OCI-LY3 (cell line): Measurements from ENCODE around the gene POLR2J2.
"Not testable (repeated sequence)": the region's sequence is repeated elsewhere in the genome, so short reads cannot be mapped to it uniquely, and the experiment has no call there.

ENCODE experiments used
- H2AFZ ChIP-seq: fragments of 200-600, 300-600 bp; shearing (Covaris generic); 2 replicates; pipeline ENCODE4 v1.6.0; 2014; ENCODE audit warnings: antibody characterized with exemption, low read depth, low read length
- H3K27ac ChIP-seq: fragments of 200-600, 300-600 bp; sonication (generic); 2 replicates; pipeline ENCODE4 v1.5.1; 2014; ENCODE audit warnings: mild to moderate bottlenecking, low read length, moderate library complexity, mixed read lengths
- H3K27me3 ChIP-seq: fragments of 200-600, 300-600 bp; sonication (generic); 2 replicates; pipeline ENCODE4 v1.6.1; 2014; ENCODE audit warnings: low read depth, low read length, mixed read lengths
- H3K36me3 ChIP-seq: fragments of 200-600, 300-600 bp; sonication (generic); replicated peaks from 2 replicates; pipeline ENCODE3; 2014; ENCODE audit warnings: low read depth, low read length, mixed read lengths
- H3K4me1 ChIP-seq: fragments of 300-600, 200-600 bp; sonication (generic); 2 replicates; pipeline ENCODE4 v1.6.1; 2014; ENCODE audit warnings: low read length, mixed read lengths
- H3K4me2 ChIP-seq: fragments of 200-600, 300-600 bp; sonication (generic); 2 replicates; pipeline ENCODE4 v1.6.1; 2014; ENCODE audit warnings: low read length, mixed read lengths
- H3K4me3 ChIP-seq: fragments of 300-600, 200-600 bp; sonication (generic); 2 replicates; pipeline ENCODE4 v1.5.1; 2014; ENCODE audit warnings: antibody characterized with exemption, mild to moderate bottlenecking, low read length, moderate library complexity
- H3K79me2 ChIP-seq: fragments of 300-600, 200-600 bp; shearing (Covaris generic); 2 replicates; pipeline ENCODE4 v1.6.1; 2014; ENCODE audit warnings: mild to moderate bottlenecking, low read length, mixed read lengths
- H3K9ac ChIP-seq: fragments of 300-600, 200-600 bp; shearing (Covaris generic); 2 replicates; pipeline ENCODE4 v1.6.0; 2014; ENCODE audit warnings: mild to moderate bottlenecking, low read length, moderate library complexity
- H3K9me3 ChIP-seq: fragments of 200-600, 300-600 bp; shearing (Covaris generic); 2 replicates; pipeline ENCODE4 v1.6.1; 2014; ENCODE audit warnings: low read length, mixed read lengths; ENCODE audit not compliant: insufficient read depth
- H4K20me1 ChIP-seq: fragments of 200-600, 300-600 bp; sonication (generic); 2 replicates; pipeline ENCODE4 v1.6.1; 2016; ENCODE audit warnings: low read length, mixed read lengths; ENCODE audit not compliant: insufficient read depth

Gene POLR2J2

DNA sequence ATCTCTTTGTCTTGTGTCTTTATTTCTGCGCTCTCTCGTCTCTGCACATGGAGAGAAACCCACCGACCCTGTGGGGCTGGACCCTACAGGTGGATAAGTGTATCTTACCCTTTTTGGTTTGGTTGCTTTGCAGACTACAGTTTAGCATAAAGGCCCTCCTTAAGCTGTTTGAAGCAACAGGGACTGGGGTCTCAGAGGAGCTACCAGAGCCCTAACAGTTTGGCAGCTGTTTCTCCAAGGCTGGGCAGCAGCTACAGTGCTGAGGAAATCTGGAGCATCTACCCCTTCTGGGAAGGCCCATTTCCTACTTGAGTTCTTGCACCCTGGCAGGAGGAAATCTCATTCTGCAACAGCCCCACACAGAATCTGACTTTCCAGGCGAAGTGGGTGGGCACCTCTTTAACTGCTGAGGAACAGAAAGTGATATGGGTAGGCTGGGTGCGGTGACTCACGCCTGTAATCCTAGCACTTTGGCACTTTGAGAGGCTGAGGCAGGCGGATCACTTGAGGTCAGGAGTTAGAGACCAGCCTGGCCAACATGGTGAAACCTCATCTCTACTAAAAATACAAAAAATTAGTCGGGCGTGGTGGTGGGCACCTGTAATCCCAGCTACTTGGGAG is 2.1 kb upstream of the POLR2J2 start:
- H3K4me1 ChIP-seq, H3K79me2 ChIP-seq, H4K20me1 ChIP-seq, H2AFZ ChIP-seq, H3K4me3 ChIP-seq, H3K9ac ChIP-seq, H3K36me3 ChIP-seq, H3K27me3 ChIP-seq, H3K9me3 ChIP-seq, H3K27ac ChIP-seq, H3K4me2 ChIP-seq: not testable (repeated sequence)

DNA sequence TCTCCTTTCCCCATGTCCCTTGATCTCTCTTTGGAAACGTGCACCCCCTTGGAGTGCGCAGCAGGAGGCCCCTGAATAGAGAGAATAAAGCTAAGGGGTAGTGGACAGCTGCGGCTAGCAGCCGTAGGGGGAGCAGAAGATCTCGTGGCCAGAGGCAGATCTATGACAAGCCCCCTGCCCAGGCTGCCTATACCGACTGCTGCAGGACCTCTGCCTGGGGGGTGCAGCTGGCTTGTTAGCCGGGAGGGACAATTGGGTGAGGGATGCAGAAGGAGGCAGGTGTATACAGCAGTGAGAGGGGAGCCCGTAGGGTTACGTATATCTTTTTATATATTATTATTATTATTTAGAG is 469 bp upstream of the POLR2J2 start:
- H3K9me3 ChIP-seq, H3K9ac ChIP-seq, H3K4me2 ChIP-seq, H3K36me3 ChIP-seq, H3K79me2 ChIP-seq, H4K20me1 ChIP-seq, H3K27ac ChIP-seq, H3K4me3 ChIP-seq, H2AFZ ChIP-seq, H3K27me3 ChIP-seq, H3K4me1 ChIP-seq: not testable (repeated sequence)

DNA sequence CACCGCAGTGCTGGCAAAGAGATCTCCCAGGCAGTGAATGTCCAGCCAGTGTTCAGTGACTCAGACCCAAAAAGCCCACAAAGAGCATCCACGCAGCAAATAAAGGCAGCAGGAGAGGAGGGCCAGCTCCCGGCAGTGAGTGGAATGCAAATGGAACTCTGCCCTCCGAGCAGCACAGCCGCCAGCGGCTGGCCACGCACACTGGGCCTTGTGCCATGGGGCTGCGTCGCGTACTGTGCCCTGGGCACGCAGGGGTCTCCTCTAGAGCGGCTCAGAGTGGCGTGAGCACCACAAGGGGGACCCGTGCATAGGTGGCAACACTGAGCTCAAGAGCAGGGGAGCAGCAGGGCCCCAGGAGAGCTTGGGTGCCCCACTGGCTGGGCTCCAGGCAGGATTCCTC is 3.9 kb downstream of the POLR2J2 start:
- not testable (repeated sequence) for H3K27me3 ChIP-seq, H3K9ac ChIP-seq, H3K79me2 ChIP-seq, H3K9me3 ChIP-seq, H2AFZ ChIP-seq, H3K4me2 ChIP-seq, H3K4me1 ChIP-seq, H3K36me3 ChIP-seq, H4K20me1 ChIP-seq, H3K27ac ChIP-seq, H3K4me3 ChIP-seq

DNA sequence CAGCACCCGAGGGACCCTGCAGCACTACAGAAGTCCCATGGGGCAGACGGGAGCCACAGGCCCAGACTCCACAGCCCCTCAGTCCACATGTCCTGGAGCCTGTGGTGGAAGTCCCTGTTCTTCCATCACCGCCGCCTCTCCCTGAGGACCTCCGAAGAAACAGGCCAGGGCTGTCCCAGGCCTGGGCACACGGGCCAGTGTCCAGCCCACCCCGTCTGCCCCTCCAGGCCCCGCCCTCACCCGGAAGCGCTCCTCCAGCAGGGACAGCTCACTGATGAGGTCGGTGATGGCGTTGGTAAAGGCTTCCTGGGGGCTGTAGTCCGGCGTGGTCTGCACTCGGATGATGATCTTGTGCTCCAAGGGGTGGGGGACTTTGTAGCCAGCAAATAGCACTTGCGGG is 4.6 kb downstream of the POLR2J2 start:
- H4K20me1 ChIP-seq, H3K9ac ChIP-seq, H3K27me3 ChIP-seq: not testable (repeated sequence)

DNA sequence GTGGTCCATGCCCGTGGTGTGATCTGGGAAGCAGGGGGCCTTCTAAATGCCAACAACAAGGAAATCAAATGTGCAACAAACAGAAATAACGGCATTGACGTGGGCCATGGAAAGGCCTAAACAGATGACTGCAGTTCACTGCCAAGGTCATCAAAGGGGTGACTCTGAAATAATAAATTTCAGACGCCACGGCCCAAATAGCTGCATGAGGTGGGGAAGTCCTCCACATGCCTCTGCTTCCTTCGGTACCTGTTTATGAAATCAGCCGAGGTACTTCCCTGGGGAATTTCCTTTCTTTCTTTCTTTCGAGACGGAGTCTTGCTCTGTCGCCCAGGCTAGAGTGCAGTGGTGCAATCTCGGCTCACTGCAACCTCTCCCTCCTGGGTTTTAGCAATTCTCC is 6.7 kb downstream of the POLR2J2 start:
- not testable (repeated sequence) for H3K4me3 ChIP-seq, H3K27ac ChIP-seq, H3K9me3 ChIP-seq, H3K27me3 ChIP-seq, H3K9ac ChIP-seq, H2AFZ ChIP-seq, H3K79me2 ChIP-seq, H3K36me3 ChIP-seq, H4K20me1 ChIP-seq, H3K4me1 ChIP-seq, H3K4me2 ChIP-seq

More for the DNA sequence above, 4.6 kb downstream of the POLR2J2 start:
- not testable (repeated sequence) for H3K79me2 ChIP-seq, H3K36me3 ChIP-seq, H3K4me3 ChIP-seq, H3K9me3 ChIP-seq, H3K4me1 ChIP-seq, H2AFZ ChIP-seq, H3K27ac ChIP-seq, H3K4me2 ChIP-seq

DNA sequence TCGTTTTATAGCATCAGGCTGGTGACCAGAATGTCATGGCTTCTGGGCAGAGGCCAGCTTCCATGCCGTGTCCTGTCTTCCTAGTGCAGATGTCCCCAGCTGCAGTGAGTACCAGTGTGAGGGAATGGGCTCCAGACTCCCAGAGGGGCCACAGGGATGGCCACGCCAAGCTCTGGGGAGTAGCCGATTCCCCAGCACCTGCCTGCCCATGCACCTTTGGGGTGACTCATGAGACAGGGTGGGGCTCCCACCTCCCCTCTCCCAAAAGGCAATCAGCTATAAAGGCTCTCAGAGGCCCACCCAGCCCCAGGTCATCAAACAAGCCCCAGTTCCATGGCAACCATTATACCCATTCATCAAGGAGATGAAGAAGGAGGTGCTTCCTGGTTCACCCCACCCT is 21.5 kb downstream of the POLR2J2 start, which contains the start of gene SPDYE2B:
Gene SPDYE2B (plus strand): TSS at position 396 of the 400 bp plus-strand sequence. CDS start 2,030 bp downstream, outside the sequence.
- not testable (repeated sequence) for H3K9ac ChIP-seq, H3K4me3 ChIP-seq, H3K79me2 ChIP-seq, H3K27ac ChIP-seq, H3K4me2 ChIP-seq, H3K9me3 ChIP-seq, H4K20me1 ChIP-seq, H3K27me3 ChIP-seq, H2AFZ ChIP-seq, H3K4me1 ChIP-seq, H3K36me3 ChIP-seq

DNA sequence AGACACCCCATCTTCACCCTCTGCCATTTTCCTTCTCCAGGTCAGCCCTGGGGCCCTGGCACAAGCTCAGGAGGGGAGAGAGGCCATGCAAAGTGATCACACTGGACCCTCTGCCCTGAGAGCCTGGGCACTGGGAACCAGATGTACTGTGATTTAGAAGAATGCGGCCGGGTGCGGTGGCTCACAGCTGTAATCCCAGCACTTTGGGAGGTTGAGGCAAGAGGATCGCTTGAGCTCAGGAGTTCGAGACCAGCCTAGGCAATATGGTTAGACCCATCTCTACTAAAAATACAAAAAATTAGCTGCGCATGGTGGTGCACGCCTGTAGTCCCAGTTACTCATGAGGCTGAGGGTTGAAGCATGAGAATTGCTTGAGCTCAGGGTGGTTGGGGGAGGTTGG is 23.6 kb downstream of the POLR2J2 start:
- not testable (repeated sequence) for H3K4me2 ChIP-seq, H3K27me3 ChIP-seq, H3K4me1 ChIP-seq, H3K27ac ChIP-seq, H3K4me3 ChIP-seq, H4K20me1 ChIP-seq, H3K79me2 ChIP-seq, H2AFZ ChIP-seq, H3K9me3 ChIP-seq, H3K36me3 ChIP-seq, H3K9ac ChIP-seq

DNA sequence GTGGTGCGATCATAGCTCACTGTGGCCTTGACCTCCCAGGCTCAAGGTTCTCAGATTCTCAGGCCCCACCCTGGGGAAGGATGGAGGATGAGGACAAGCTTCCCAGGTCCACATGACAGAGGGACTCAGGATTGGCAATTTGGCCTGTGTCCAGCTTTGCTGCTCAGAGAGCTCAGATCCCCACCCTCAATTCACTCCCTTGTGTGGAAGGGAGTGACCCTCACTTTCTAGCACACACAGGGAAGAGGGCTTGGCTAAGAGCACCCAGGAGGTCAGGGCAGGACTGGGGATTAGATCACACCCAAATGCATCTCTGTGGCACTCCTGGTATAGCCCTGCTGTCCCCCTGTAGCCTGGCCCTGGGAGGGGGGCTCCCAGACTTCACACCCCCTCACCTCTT is 28.1 kb downstream of the POLR2J2 start:
- H3K36me3 ChIP-seq, H3K4me2 ChIP-seq, H4K20me1 ChIP-seq, H3K79me2 ChIP-seq, H3K4me3 ChIP-seq, H3K27ac ChIP-seq, H3K27me3 ChIP-seq, H3K4me1 ChIP-seq, H2AFZ ChIP-seq, H3K9ac ChIP-seq, H3K9me3 ChIP-seq: not testable (repeated sequence)

DNA sequence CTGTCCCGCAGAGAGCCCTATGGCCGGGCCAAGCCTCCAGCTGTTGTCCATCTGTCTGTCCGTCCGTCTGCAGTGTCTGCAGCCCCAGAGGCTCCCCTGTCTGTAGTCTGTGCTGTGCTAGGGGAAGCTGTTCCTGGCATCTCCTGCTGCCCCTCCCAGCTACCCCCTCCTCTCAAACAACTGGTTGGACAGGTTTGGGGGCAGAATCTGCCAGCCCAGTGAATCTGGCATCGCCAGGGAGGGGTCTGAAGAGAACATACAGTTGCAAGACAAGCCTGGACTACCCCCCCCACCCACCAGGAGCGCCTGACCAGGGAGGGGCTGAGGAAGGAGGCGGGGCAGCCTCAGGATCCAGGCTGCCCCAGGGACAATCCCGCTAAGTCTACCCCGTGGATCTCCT is 28.8 kb downstream of the POLR2J2 start, which contains the start of gene UPK3BL1:
Gene UPK3BL1 (minus strand): TSS at position 101 of the 400 bp plus-strand sequence. CDS start 50 bp downstream, at position 51.
- H3K4me2 ChIP-seq, H3K27me3 ChIP-seq, H3K9me3 ChIP-seq, H3K4me3 ChIP-seq, H2AFZ ChIP-seq, H3K4me1 ChIP-seq, H3K9ac ChIP-seq, H4K20me1 ChIP-seq, H3K79me2 ChIP-seq, H3K36me3 ChIP-seq, H3K27ac ChIP-seq: not testable (repeated sequence)

DNA sequence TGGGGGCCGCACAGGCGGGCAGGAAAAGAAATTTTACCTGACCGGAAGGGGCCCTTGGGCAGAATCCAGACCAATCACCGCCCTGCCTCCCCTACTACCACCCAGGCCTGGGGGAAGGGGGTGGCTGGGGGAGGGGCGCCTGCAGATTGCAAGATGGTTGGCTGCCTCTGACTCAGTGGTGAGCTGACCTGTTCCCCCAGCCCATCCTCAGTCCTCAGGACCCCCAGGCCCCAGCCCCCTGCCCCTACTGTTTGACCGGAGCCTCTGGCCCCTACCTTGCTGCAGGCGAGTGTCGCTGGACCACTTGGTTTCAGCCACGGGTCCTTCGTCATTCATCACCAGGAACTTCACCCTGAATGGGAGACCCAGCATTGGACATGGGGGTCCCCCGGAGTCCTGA is 32.6 kb downstream of the POLR2J2 start:
- H3K36me3 ChIP-seq, H4K20me1 ChIP-seq, H3K27me3 ChIP-seq, H3K9ac ChIP-seq, H3K4me3 ChIP-seq, H2AFZ ChIP-seq, H3K4me2 ChIP-seq, H3K4me1 ChIP-seq, H3K9me3 ChIP-seq, H3K27ac ChIP-seq, H3K79me2 ChIP-seq: not testable (repeated sequence)
